ENCODE results near the gene NUP85. TPM values are rescaled to one million over a fixed set of nuclear protein-coding genes. Genes with fewer than 3 reads are reported as not detected.

The NUP85 gene
- total RNA-seq, 1 donor from 2014 or later = 61.1 TPM

GRCh38 chr17:75238020-75238580 is 32.6 kb downstream of the NUP85 start:
- TF ChIP-seq, protein P1, sequence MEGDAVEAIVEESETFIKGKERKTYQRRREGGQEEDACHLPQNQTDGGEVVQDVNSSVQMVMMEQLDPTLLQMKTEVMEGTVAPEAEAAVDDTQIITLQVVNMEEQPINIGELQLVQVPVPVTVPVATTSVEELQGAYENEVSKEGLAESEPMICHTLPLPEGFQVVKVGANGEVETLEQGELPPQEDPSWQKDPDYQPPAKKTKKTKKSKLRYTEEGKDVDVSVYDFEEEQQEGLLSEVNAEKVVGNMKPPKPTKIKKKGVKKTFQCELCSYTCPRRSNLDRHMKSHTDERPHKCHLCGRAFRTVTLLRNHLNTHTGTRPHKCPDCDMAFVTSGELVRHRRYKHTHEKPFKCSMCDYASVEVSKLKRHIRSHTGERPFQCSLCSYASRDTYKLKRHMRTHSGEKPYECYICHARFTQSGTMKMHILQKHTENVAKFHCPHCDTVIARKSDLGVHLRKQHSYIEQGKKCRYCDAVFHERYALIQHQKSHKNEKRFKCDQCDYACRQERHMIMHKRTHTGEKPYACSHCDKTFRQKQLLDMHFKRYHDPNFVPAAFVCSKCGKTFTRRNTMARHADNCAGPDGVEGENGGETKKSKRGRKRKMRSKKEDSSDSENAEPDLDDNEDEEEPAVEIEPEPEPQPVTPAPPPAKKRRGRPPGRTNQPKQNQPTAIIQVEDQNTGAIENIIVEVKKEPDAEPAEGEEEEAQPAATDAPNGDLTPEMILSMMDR (IDR thresholded peaks at IDR 0.05) = no peak
- DNase-seq (ENCODE audit: extremely low spot score, unreplicated experiment) = no peak
- no peak overlapping the region for H3K4me3 Mint-ChIP-seq (ENCODE audit: unreplicated experiment)
- no peaks in the 10 kb centered on the region for H3K27me3 Mint-ChIP-seq (ENCODE audit: unreplicated experiment)
- H3K27ac Mint-ChIP-seq (ENCODE audit: unreplicated experiment) = no peak overlapping the region
- peaks cover 33% of the 10 kb centered on the region for H3K36me3 Mint-ChIP-seq (ENCODE audit: unreplicated experiment)
- peaks cover 2% of the 10 kb centered on the region for H3K4me1 Mint-ChIP-seq (ENCODE audit: unreplicated experiment)
- H3K9me3 Mint-ChIP-seq (ENCODE audit: unreplicated experiment) = no peaks in the 10 kb centered on the region

DNA sequence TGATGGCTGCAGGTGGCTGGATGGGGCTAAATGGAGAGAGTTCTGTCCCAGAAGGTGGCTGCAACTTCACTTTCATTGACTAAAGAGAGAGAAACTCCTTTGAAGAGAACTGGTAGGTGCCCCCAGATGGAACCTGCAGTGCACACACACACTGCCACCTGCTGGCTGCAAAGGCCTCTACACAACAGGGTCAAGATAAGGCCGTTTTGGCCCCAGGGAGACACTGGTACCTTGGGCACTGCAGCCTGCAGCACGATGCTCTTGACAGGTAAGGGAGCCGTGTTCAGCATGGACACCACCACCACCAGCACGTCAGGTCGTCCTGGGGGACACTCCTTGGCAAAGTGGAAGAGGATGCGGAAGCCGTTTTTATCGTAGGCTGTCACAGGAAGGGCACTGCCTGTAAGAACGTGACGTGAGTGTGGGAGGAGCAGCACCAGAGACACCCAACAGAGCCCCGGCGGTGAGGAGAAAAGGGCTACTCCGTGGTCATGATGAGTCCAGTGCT is 33.3 kb downstream of the NUP85 start:
- H3K36me3 Mint-ChIP-seq (ENCODE audit: unreplicated experiment) = peaks cover 31% of the 10 kb centered on the region
- peak overlapping the region; percentile 62 for H3K27ac Mint-ChIP-seq (ENCODE audit: unreplicated experiment)
- TF ChIP-seq, protein P1 (IDR thresholded peaks at IDR 0.05) = peak; percentile 83
- DNase-seq (ENCODE audit: extremely low spot score, unreplicated experiment) = no peak
- no peaks in the 10 kb centered on the region for H3K9me3 Mint-ChIP-seq (ENCODE audit: unreplicated experiment)
- H3K27me3 Mint-ChIP-seq (ENCODE audit: unreplicated experiment) = no peaks in the 10 kb centered on the region
- peaks cover 2% of the 10 kb centered on the region for H3K4me1 Mint-ChIP-seq (ENCODE audit: unreplicated experiment)
- no peak overlapping the region for H3K4me3 Mint-ChIP-seq (ENCODE audit: unreplicated experiment)

GRCh38 chr17:75239214-75239613 is 33.7 kb downstream of the NUP85 start:
- no peak for DNase-seq (ENCODE audit: extremely low spot score, unreplicated experiment)
- Mint-ChIP-seq H3K36me3 (ENCODE audit: unreplicated experiment) (peaks cover 33% of the 10 kb centered on the region), H3K27ac (ENCODE audit: unreplicated experiment) (no peak overlapping the region), H3K27me3 (ENCODE audit: unreplicated experiment) (no peaks in the 10 kb centered on the region), H3K4me1 (ENCODE audit: unreplicated experiment) (peaks cover 2% of the 10 kb centered on the region), H3K4me3 (ENCODE audit: unreplicated experiment) (no peak overlapping the region), H3K9me3 (ENCODE audit: unreplicated experiment) (no peaks in the 10 kb centered on the region)
- TF ChIP-seq, protein P1 (IDR thresholded peaks at IDR 0.05) = no peak

DNA sequence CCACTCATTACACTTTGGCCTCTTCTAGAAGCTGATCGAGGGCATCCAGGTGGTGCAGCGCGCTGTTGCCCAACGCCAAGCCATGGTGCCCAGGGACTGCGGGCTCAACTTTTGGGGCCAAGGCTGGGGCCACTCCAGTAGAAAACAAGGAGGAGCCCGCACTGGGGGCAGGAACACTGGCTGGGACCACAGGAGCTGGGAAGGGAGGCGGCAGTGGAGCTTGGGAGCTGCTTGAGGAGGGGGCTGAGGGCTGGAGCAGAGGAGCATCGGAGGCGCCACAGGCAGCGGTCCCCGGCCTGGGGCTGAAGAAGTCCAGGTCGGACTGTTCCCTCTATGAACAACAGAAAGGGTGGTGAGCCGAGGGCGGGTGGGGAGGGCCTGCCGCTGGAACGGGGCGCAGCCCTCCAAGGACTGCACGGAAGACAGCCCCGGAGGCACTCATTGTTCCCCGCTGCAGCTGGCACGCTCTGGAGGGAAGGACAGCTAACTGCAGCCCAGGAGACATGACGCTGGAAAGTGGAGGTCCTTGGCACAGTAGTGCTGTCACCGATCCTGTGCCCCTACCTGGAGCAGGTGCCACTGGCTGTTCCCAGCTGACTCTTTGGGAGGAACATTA is 34.4 kb downstream of the NUP85 start:
- Mint-ChIP-seq H3K9me3 (ENCODE audit: unreplicated experiment) (no peaks in the 10 kb centered on the region), H3K27ac (ENCODE audit: unreplicated experiment) (no peak overlapping the region), H3K4me1 (ENCODE audit: unreplicated experiment) (peaks cover 2% of the 10 kb centered on the region), H3K4me3 (ENCODE audit: unreplicated experiment) (no peak overlapping the region), H3K27me3 (ENCODE audit: unreplicated experiment) (no peaks in the 10 kb centered on the region), H3K36me3 (ENCODE audit: unreplicated experiment) (peaks cover 31% of the 10 kb centered on the region)
- TF ChIP-seq, protein P1 (IDR thresholded peaks at IDR 0.05) = no peak
- DNase-seq (ENCODE audit: extremely low spot score, unreplicated experiment) = no peak

DNA sequence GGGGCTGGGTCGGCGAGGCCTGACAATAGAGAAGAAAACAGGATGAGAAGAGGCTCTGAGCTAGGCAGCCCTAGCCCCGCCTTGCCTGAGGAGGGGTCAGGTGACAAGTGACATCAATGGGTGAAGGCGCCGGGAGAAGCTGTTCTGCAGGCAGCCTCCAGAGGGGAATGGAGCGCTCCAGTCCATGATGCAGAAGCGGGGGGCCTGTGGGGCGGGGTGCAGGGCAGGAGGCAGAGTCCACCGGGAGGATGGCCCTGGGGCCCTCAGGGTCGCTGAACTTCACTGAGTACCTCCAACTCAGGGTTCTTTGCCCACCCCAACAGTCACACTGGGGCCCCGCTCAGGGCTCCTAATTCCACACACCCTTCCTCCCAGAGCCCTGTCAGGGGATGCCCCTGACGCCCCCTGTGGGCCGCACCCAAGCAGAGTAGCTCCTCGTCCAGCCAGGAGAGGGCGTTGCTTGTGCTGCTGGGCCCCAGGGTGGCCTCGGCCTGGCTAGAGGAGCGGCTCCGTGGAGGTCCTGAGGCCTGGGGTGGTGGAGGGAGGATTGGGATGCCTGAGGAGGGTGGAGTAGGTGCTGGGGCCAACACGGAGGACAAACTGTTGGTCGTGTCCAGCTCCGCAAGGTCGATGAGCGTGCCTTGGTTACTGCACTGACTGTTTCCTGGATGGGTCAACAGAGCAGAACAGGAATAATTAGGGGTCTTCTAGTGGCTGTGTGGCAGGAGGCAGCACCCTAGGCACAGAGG is 35.1 kb downstream of the NUP85 start:
- Mint-ChIP-seq H3K27ac (ENCODE audit: unreplicated experiment) (no peak overlapping the region), H3K4me3 (ENCODE audit: unreplicated experiment) (no peak overlapping the region), H3K9me3 (ENCODE audit: unreplicated experiment) (no peaks in the 10 kb centered on the region), H3K4me1 (ENCODE audit: unreplicated experiment) (peaks cover 2% of the 10 kb centered on the region), H3K27me3 (ENCODE audit: unreplicated experiment) (no peaks in the 10 kb centered on the region), H3K36me3 (ENCODE audit: unreplicated experiment) (peaks cover 31% of the 10 kb centered on the region)
- TF ChIP-seq, protein P1 (IDR thresholded peaks at IDR 0.05) = peak; percentile 57
- no peak for DNase-seq (ENCODE audit: extremely low spot score, unreplicated experiment)
